ENCODE results near the gene SVOP.

Gene SVOP

GRCh38 chr12:108973629-108974152 is 47.2 kb downstream of the SVOP start:
- DNase-seq: no peak

- DNase-seq: no peak
Measured at GRCh38 chr12:108972358-108972757, 48.5 kb downstream of the SVOP start.

- DNase-seq: no peak
Measured at GRCh38 chr12:108969622-108970021, 51.2 kb downstream of the SVOP start.

- no peak for DNase-seq
Measured at GRCh38 chr12:108967869-108968540, 52.9 kb downstream of the SVOP start.

- DNase-seq: no peak
Measured at GRCh38 chr12:108966378-108967151, 54.3 kb downstream of the SVOP start.

- DNase-seq: no peak
Measured at GRCh38 chr12:108965886-108966285, 55.0 kb downstream of the SVOP start.

- no peak for DNase-seq
Measured at GRCh38 chr12:108964371-108965352, 56.2 kb downstream of the SVOP start.

GRCh38 chr12:108962256-108962655 is 58.6 kb downstream of the SVOP start:
- DNase-seq: no peak

GRCh38 chr12:108959748-108960655 is 60.9 kb downstream of the SVOP start:
- DNase-seq: no peak

- no peak for DNase-seq
Measured at GRCh38 chr12:108955225-108955835, 65.5 kb downstream of the SVOP start.

- DNase-seq: peak; percentile 68
Measured at GRCh38 chr12:108950991-108951739, 69.7 kb downstream of the SVOP start.

GRCh38 chr12:108949976-108950375 is 70.9 kb downstream of the SVOP start:
- no peak for DNase-seq

- no peak for DNase-seq
Measured at GRCh38 chr12:108948367-108948766, 72.5 kb downstream of the SVOP start.

- DNase-seq: no peak
Measured at GRCh38 chr12:108947097-108947496, 73.8 kb downstream of the SVOP start.

- no peak for DNase-seq
Measured at GRCh38 chr12:108940138-108940537, 80.7 kb downstream of the SVOP start.

GRCh38 chr12:108939594-108939993 is 81.3 kb downstream of the SVOP start:
- peak; percentile 37 for DNase-seq

GRCh38 chr12:108938247-108938924 is 82.5 kb downstream of the SVOP start:
- DNase-seq: no peak

- no peak for DNase-seq
Measured at GRCh38 chr12:108935159-108935763, 85.6 kb downstream of the SVOP start.

GRCh38 chr12:108933949-108934348 is 86.9 kb downstream of the SVOP start:
- no peak for DNase-seq

- no peak for DNase-seq
Measured at GRCh38 chr12:108930756-108931155, 90.1 kb downstream of the SVOP start.

Measured in CD4-positive, alpha-beta T cell treated with Interleukin-15 for 1 hour (primary cell).